GM12878 (cell line): ENCODE measurements around the gene MRGPRX1. TPM values are rescaled to one million over a fixed set of nuclear protein-coding genes. Genes with fewer than 3 reads are reported as not detected.

Experiments
- ATAC-seq: fragments of 200-7000 bp; cut with Tn5 transposase; 3 replicates; pipeline ENCODE4 v1.9.1; 2020; ENCODE audit warnings: mild to moderate bottlenecking, moderate library complexity
- Bru-seq: library from RNA; stranded (reverse); fragments of 400-500 nt; gene quantifications from one replicate; lab custom pipeline; 2021; lab: Mats Ljungman, UMichigan
- BruChase-seq, 2 experiments: library from RNA; stranded (reverse); fragments of 400-500 nt; gene quantifications; one replicate each; lab custom pipeline; 2021; lab: Mats Ljungman, UMichigan
- BruUV-seq: library from RNA; stranded (reverse); fragments of 400-500 nt; replicated peaks from 2 replicates; lab custom pipeline; 2021; lab: Mats Ljungman, UMichigan
- CTCF ChIA-PET: fragments of 300-600 bp; sonication (Branson Sonifier 250); formaldehyde crosslinking; extraction: SDS; loops from one replicate; lab custom pipeline; 2021; ENCODE audit warnings: inconsistent platforms; lab: Yijun Ruan, JAX
- POLR2A ChIA-PET: fragments of 350-600 bp; formaldehyde crosslinking; extraction: SDS; loops from one replicate; lab custom pipeline; 2021; ENCODE audit warnings: inconsistent platforms; lab: Charles Lee
- RAD21 ChIA-PET: fragments of 300-600 bp; sonication (Branson Sonifier 250); formaldehyde crosslinking; loops from one replicate; lab custom pipeline; 2023; ENCODE audit warnings: antibody characterized with exemption; ENCODE audit not compliant: unreplicated experiment; lab: Charles Lee
- SMC1A ChIA-PET: fragments of 300-600 bp; sonication (Branson Sonifier 250); formaldehyde crosslinking; loops from one replicate; lab custom pipeline; 2023; ENCODE audit not compliant: unreplicated experiment, uncharacterized antibody; lab: Charles Lee
- DNase-seq: peaks from one replicate; pipeline ENCODE4 v3.0.0-alpha.2; 2011; ENCODE audit warnings: low read depth, low spot score
- FAIRE-seq: peaks from 3 replicates; lab custom pipeline; 2011; peaks lifted over from hg19 to GRCh38; lab: Jason Lieb, UNC
- H2AFZ ChIP-seq: 2 replicates; pipeline ENCODE4 v1.6.0; 2011; ENCODE audit warnings: low read depth, low read length, control low read depth; ENCODE audit not compliant: control insufficient read depth
- H3K27ac ChIP-seq: 2 replicates; pipeline ENCODE4 v1.5.1; 2011; ENCODE audit warnings: control low read depth; ENCODE audit not compliant: control insufficient read depth, insufficient read depth
- H3K27me3 ChIP-seq, 2 experiments: replicated peaks in 1 of 2; 2 replicates each; pipeline versions ENCODE4 v1.6.0 to v1.6.1; 2011; ENCODE audit warnings: low read length in 1 of 2; ENCODE audit not compliant: control insufficient read depth in 2 of 2, insufficient read depth in 2 of 2
- H3K36me3 ChIP-seq, 2 experiments: 2 replicates each; pipeline ENCODE4 v1.5.1; 2011; ENCODE audit warnings: low read length in 1 of 2; ENCODE audit not compliant: control insufficient read depth in 2 of 2, insufficient read depth in 2 of 2
- H3K4me1 ChIP-seq: 2 replicates; pipeline ENCODE4 v1.6.1; 2011; ENCODE audit warnings: mild to moderate bottlenecking, low read length, moderate library complexity, mixed read lengths; ENCODE audit not compliant: control insufficient read depth, insufficient read depth
- H3K4me2 ChIP-seq: 2 replicates; pipeline ENCODE4 v1.6.0; 2011; ENCODE audit warnings: control low read depth; ENCODE audit not compliant: control insufficient read depth, insufficient read depth
- H3K4me3 ChIP-seq: fragments of 200-600 bp; sonication (generic); 2 replicates; pipeline ENCODE4 v1.5.1; 2016
- H3K79me2 ChIP-seq: 2 replicates; pipeline ENCODE4 v1.6.0; 2011; ENCODE audit warnings: low read length; ENCODE audit not compliant: control insufficient read depth, insufficient read depth
- H3K9ac ChIP-seq: 2 replicates; pipeline ENCODE4 v1.8.0; 2011; ENCODE audit warnings: low read length, control low read depth, mixed read lengths; ENCODE audit not compliant: control insufficient read depth, insufficient read depth
- H3K9me3 ChIP-seq: replicated peaks from 3 replicates; pipeline ENCODE4 v1.5.1; 2011; ENCODE audit warnings: mild to moderate bottlenecking, low read length; ENCODE audit not compliant: control insufficient read depth, insufficient read depth
- H4K20me1 ChIP-seq: 2 replicates; pipeline ENCODE4 v1.6.0; 2011; ENCODE audit not compliant: control insufficient read depth, insufficient read depth
- BCL11A ChIP-seq: IDR thresholded peaks from 2 replicates; pipeline ENCODE4 v1.6.1; 2011; ENCODE audit warnings: low read depth, low read length
- GABPA ChIP-seq: IDR thresholded peaks from 2 replicates; pipeline ENCODE4 v1.6.1; 2014; ENCODE audit warnings: antibody characterized with exemption, low read depth, mild to moderate bottlenecking, inconsistent platforms
- HDAC2 ChIP-seq: fragments of 200-600 bp; sonication (generic); IDR thresholded peaks from 2 replicates; pipeline ENCODE4 v1.6.1; 2017
- IRF4 ChIP-seq: IDR thresholded peaks from 2 replicates; pipeline ENCODE4 v1.6.1; 2011; ENCODE audit warnings: low read depth, low read length
- MYB ChIP-seq: fragments of 150-350 bp; IDR thresholded peaks from 2 replicates; pipeline ENCODE4 v1.6.1; 2014; ENCODE audit warnings: mild to moderate bottlenecking, low read depth, low read length, borderline replicate concordance
- ZNF274 ChIP-seq: IDR thresholded peaks from one replicate; pipeline ENCODE4 v1.8.0; 2011; ENCODE audit not compliant: insufficient read length, insufficient read depth
- WGBS: methylation state at CpG from one replicate; pipeline ENCODE4 v1.1.6; 2016; ENCODE audit warnings: low lambda C conversion rate; ENCODE audit not compliant: insufficient replicate concordance, insufficient coverage; ENCODE audit errors: missing lambda C conversion rate; 5-methylcytosine and 5-hydroxymethylcytosine counted together
- in situ Hi-C: fragments of 300-500 bp; cut with MboI; formaldehyde crosslinking; loops from 9 replicates; pipeline ENCODE4 v1.14.3; 2018; ENCODE audit warnings: mixed read lengths
- intact Hi-C: fragments of 100-400 bp; cut with micrococcal nuclease; formaldehyde crosslinking; loops from one replicate; pipeline ENCODE4 v1.14.2; 2022; ENCODE audit not compliant: unreplicated experiment
- long read RNA-seq, 2 experiments: library from polyadenylated mRNA; unstranded; transcript quantifications; one replicate each; pipeline ENCODE4 v2.0.0, GENCODE V29; 2019 to 2020
- polyA minus RNA-seq, 3 experiments: library from RNA; depleted of rRNA, polyadenylated mRNA; stranded (reverse); fragments of >200 nt; gene quantifications; 2 replicates each; pipeline ENCODE4 v1.2.3, GENCODE V29; 2011
- polyA plus RNA-seq, 11 experiments: library from polyadenylated mRNA; depleted of rRNA in 4 of 11; unstranded in 6 of 11; stranded (reverse) in 5 of 11; fragments of >200 nt; fragmentation: Nextera tagmentation in 4 of 11; fragmentation: Illumina TruSeq in 1 of 11; extraction: Ambion mirVana in 4 of 11; extraction: Trizol in 1 of 11; gene quantifications; 1 replicate in 1 of 11; 2 replicates in 10 of 11; pipeline versions ENCODE4 v1.2.1 to v1.2.3, GENCODE V29; 2011 to 2016; ENCODE audit warnings: inconsistent platforms in 2 of 11, missing spikeins in 2 of 11, low read depth in 1 of 11
- total RNA-seq, 4 experiments: library from RNA; depleted of rRNA in 3 of 4; stranded (reverse); fragments of >200 nt in 3 of 4; fragmentation: Illumina TruSeq in 1 of 4; extraction: Trizol in 1 of 4; gene quantifications; 2 replicates each; pipeline versions ENCODE4 v1.2.1 to v1.2.3, GENCODE V29; 2013 to 2021
- TF ChIP-seq, protein P1 (sequence below): IDR thresholded peaks from 2 replicates; pipeline ENCODE4 v1.6.1; 2011; ENCODE audit warnings: low read depth, low read length, improper control_type of control experiment, borderline replicate concordance
- TF ChIP-seq, protein P2 (sequence below): IDR thresholded peaks from 2 replicates; pipeline ENCODE4 v1.6.1; 2011; ENCODE audit warnings: borderline replicate concordance, low read depth, mild to moderate bottlenecking, moderate library complexity, mixed read lengths, low read length; ENCODE audit not compliant: insufficient read depth; ENCODE audit errors: extremely low read length

MRGPRX1 gene
- not detected in 2 replicates for total RNA-seq (2013; cell fraction: nucleolus; rRNA removed)
- not detected in 2 replicates for total RNA-seq (2014; rRNA removed)
- not detected in 2 replicates for total RNA-seq (2014; rRNA removed; fragmentation: Illumina TruSeq; extraction: Trizol)
- not detected in 2 replicates for total RNA-seq (2021)
- polyA plus RNA-seq (2011; ENCODE audit: low read depth), result not detected
- not detected in 2 replicates for polyA plus RNA-seq (2011; rRNA removed)
- not detected in 2 replicates for polyA plus RNA-seq (2011; cell fraction: cytosol; rRNA removed)
- polyA plus RNA-seq (2011; cell fraction: nucleus; rRNA removed), result not detected in 2 replicates
- not detected in 2 replicates for polyA plus RNA-seq (2012)
- polyA plus RNA-seq (2014; fragmentation: Illumina TruSeq; extraction: Trizol), result not detected in 2 replicates
- polyA plus RNA-seq (2014; fragmentation: Nextera tagmentation; extraction: Ambion mirVana), result not detected
- polyA plus RNA-seq (2014; rRNA removed), result not detected in 2 replicates
- not detected for polyA plus RNA-seq (2016; fragmentation: Nextera tagmentation; extraction: Ambion mirVana)
- polyA minus RNA-seq (2011; rRNA and poly(A)+ RNA removed), result not detected in 2 replicates
- polyA minus RNA-seq (2011; cell fraction: cytosol; rRNA and poly(A)+ RNA removed), result not detected in 2 replicates
- polyA minus RNA-seq (2011; cell fraction: nucleus; rRNA and poly(A)+ RNA removed), result not detected in 2 replicates
- Bru-seq, nascent RNA, result not detected
- BruChase-seq, experiment 1, labeled RNA remaining after a 6-hour chase, result not detected
- not detected for BruChase-seq, experiment 2, labeled RNA remaining after a 2-hour chase
- long read RNA-seq, experiment 1, result 0 reads
- long read RNA-seq, experiment 2, result 0 reads

- H3K4me2 ChIP-seq, result no peak within 1 kb of the TSS
- ChIA-PET RAD21 (no interaction called here), CTCF (no interaction called here), POLR2A (no interaction called here), SMC1A (no interaction called here)
- BruUV-seq, result no TSS peak
- H4K20me1 ChIP-seq, result no peaks in the 10 kb centered on the region
- in situ Hi-C loops, result no loop called here
- H3K36me3 ChIP-seq, result no peaks in the 10 kb centered on the region
- TF ChIP-seq ZNF274, result no peak
- TF ChIP-seq, protein P1, sequence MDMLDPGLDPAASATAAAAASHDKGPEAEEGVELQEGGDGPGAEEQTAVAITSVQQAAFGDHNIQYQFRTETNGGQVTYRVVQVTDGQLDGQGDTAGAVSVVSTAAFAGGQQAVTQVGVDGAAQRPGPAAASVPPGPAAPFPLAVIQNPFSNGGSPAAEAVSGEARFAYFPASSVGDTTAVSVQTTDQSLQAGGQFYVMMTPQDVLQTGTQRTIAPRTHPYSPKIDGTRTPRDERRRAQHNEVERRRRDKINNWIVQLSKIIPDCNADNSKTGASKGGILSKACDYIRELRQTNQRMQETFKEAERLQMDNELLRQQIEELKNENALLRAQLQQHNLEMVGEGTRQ, result no peak
- no peak for TF ChIP-seq MYB
- no peak for TF ChIP-seq GABPA
- no peak for TF ChIP-seq HDAC2
- TF ChIP-seq, protein P2, sequence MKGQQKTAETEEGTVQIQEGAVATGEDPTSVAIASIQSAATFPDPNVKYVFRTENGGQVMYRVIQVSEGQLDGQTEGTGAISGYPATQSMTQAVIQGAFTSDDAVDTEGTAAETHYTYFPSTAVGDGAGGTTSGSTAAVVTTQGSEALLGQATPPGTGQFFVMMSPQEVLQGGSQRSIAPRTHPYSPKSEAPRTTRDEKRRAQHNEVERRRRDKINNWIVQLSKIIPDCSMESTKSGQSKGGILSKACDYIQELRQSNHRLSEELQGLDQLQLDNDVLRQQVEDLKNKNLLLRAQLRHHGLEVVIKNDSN, result no peak
- TF ChIP-seq IRF4, result no peak
- TF ChIP-seq BCL11A, result no peak
- H3K4me3 ChIP-seq, result no peak within 1 kb of the TSS
- no peaks in the 10 kb centered on the region for H3K27me3 ChIP-seq
- no peaks in the 10 kb centered on the region for H3K9me3 ChIP-seq
- no peak within 1 kb of the TSS for H3K9ac ChIP-seq
- H3K4me1 ChIP-seq, result no peaks in the 10 kb centered on the region
- ATAC-seq (no peak), FAIRE-seq (peak; percentile 54), DNase-seq (no peak)
- H3K27ac ChIP-seq, result no peak within 1 kb of the TSS
- H2AFZ ChIP-seq, result no peak within 1 kb of the TSS
- intact Hi-C loops, result no loop called here
- 48% methylated on average over 2 of the region's 2 CpGs for WGBS
- H3K79me2 ChIP-seq, result no peaks in the 10 kb centered on the region
Observed at GRCh38 chr11:18939314-18939713, at the start of gene MRGPRX1. MRGPRX1 (minus strand) TSS chr11:18939414; CDS start chr11:18934784, 4,630 bp downstream.
